H9 (cell line): ENCODE results near the gene ANP32B. TPM values are rescaled to one million over a fixed set of nuclear protein-coding genes. Genes with fewer than 3 reads are reported as not detected.

ENCODE experiments used
- DNase-seq: peaks from one replicate; pipeline ENCODE4 v3.0.0-alpha.2; 2017
- H2AFZ ChIP-seq: one replicate; pipeline ENCODE4 v1.6.1; 2013; ENCODE audit warnings: mild to moderate bottlenecking, low read length, control low read depth, moderate library complexity
- H2AK5ac ChIP-seq: 2 replicates; pipeline ENCODE4 v1.6.1; 2013; ENCODE audit warnings: low read length, control low read depth, mixed read lengths; ENCODE audit not compliant: insufficient read length
- H2BK120ac ChIP-seq: one replicate; pipeline ENCODE4 v1.6.1; 2013; ENCODE audit warnings: low read depth, mild to moderate bottlenecking, low read length, control low read depth, inconsistent platforms; ENCODE audit not compliant: poor library complexity, severe bottlenecking
- H2BK12ac ChIP-seq: 2 replicates; pipeline ENCODE4 v1.6.1; 2013; ENCODE audit warnings: low read length, control low read depth, mixed read lengths, low read depth; ENCODE audit not compliant: insufficient read length
- H2BK15ac ChIP-seq: 2 replicates; pipeline ENCODE4 v1.6.1; 2013; ENCODE audit warnings: low read depth, low read length, control low read depth
- H2BK20ac ChIP-seq: one replicate; pipeline ENCODE4 v1.6.1; 2013; ENCODE audit warnings: low read depth, mild to moderate bottlenecking, low read length, control low read depth, inconsistent platforms; ENCODE audit not compliant: poor library complexity, severe bottlenecking
- H2BK5ac ChIP-seq: 2 replicates; pipeline ENCODE4 v1.6.1; 2013; ENCODE audit warnings: low read length, control low read depth, mixed read lengths; ENCODE audit not compliant: insufficient read length
- H3K14ac ChIP-seq: 2 replicates; pipeline ENCODE4 v1.6.1; 2013; ENCODE audit warnings: low read length, control low read depth; ENCODE audit not compliant: insufficient read depth
- H3K18ac ChIP-seq: 2 replicates; pipeline ENCODE4 v1.6.1; 2013; ENCODE audit warnings: low read depth, mild to moderate bottlenecking, mixed read lengths, low read length, control low read depth; ENCODE audit not compliant: insufficient read length
- H3K23ac ChIP-seq: 2 replicates; pipeline ENCODE4 v1.6.1; 2013; ENCODE audit warnings: low read length, control low read depth, mixed read lengths, low read depth; ENCODE audit not compliant: insufficient read length
- H3K23me2 ChIP-seq: 2 replicates; pipeline ENCODE4 v1.6.1; 2013; ENCODE audit warnings: low read depth, mild to moderate bottlenecking, mixed read lengths, low read length, control low read depth; ENCODE audit not compliant: insufficient read length, poor library complexity, severe bottlenecking
- H3K27ac ChIP-seq: 2 replicates; pipeline ENCODE4 v1.5.1; 2013; ENCODE audit warnings: low read length, control low read depth, mixed read lengths, low read depth; ENCODE audit not compliant: insufficient read length
- H3K27me3 ChIP-seq: 2 replicates; pipeline ENCODE4 v1.6.1; 2013; ENCODE audit warnings: low read length, control low read depth, inconsistent platforms; ENCODE audit not compliant: insufficient read depth
- H3K4ac ChIP-seq: 2 replicates; pipeline ENCODE4 v1.6.1; 2013; ENCODE audit warnings: low read depth, mild to moderate bottlenecking, control low read depth, inconsistent platforms, low read length, moderate library complexity
- H3K4me1 ChIP-seq: 2 replicates; pipeline ENCODE4 v1.6.1; 2013; ENCODE audit warnings: low read length, control low read depth, inconsistent platforms; ENCODE audit not compliant: insufficient read depth
- H3K4me2 ChIP-seq: 2 replicates; pipeline ENCODE4 v1.6.1; 2013; ENCODE audit warnings: low read length, control low read depth, mixed read lengths; ENCODE audit not compliant: insufficient read length, insufficient read depth
- H3K56ac ChIP-seq: 2 replicates; pipeline ENCODE4 v1.6.1; 2013; ENCODE audit warnings: low read depth, mild to moderate bottlenecking, mixed read lengths, low read length, control low read depth; ENCODE audit not compliant: insufficient read length
- H3K79me1 ChIP-seq: 2 replicates; pipeline ENCODE4 v1.6.1; 2013; ENCODE audit warnings: low read depth, mild to moderate bottlenecking, moderate library complexity, low read length, control low read depth, inconsistent platforms; ENCODE audit not compliant: insufficient read depth, poor library complexity, severe bottlenecking
- H3K79me2 ChIP-seq: 2 replicates; pipeline ENCODE4 v1.6.1; 2013; ENCODE audit warnings: low read length, control low read depth, inconsistent platforms; ENCODE audit not compliant: insufficient read depth
- H3K9ac ChIP-seq: 2 replicates; pipeline ENCODE4 v1.6.1; 2013; ENCODE audit warnings: low read length, control low read depth, mixed read lengths; ENCODE audit not compliant: insufficient read length; ENCODE audit errors: extremely low read depth
- H3K9me3 ChIP-seq: one replicate; pipeline ENCODE4 v1.6.1; 2013; ENCODE audit warnings: low read depth, low read length, inconsistent platforms; ENCODE audit not compliant: control insufficient read depth
- H3T11ph ChIP-seq: one replicate; pipeline ENCODE4 v1.6.1; 2013; ENCODE audit warnings: mild to moderate bottlenecking, low read length, control low read depth, inconsistent platforms
- H4K20me1 ChIP-seq: one replicate; pipeline ENCODE4 v1.6.1; 2013; ENCODE audit not compliant: control insufficient read depth, insufficient read length, insufficient read depth
- H4K5ac ChIP-seq: 2 replicates; pipeline ENCODE4 v1.6.1; 2013; ENCODE audit warnings: low read depth, mild to moderate bottlenecking, mixed read lengths, low read length, control low read depth; ENCODE audit not compliant: insufficient read length
- H4K8ac ChIP-seq: replicated peaks from 2 replicates; pipeline ENCODE4 v1.6.1; 2013; ENCODE audit warnings: low read length, control low read depth, mixed read lengths, low read depth; ENCODE audit not compliant: insufficient read length
- H4K91ac ChIP-seq: 2 replicates; pipeline ENCODE4 v1.6.1; 2013; ENCODE audit warnings: low read depth, mild to moderate bottlenecking, moderate library complexity, mixed read lengths, low read length, control low read depth; ENCODE audit not compliant: insufficient read length
- H3K27ac Mint-ChIP-seq, 3 experiments: 2 replicates in 2 of 3; 3 replicates in 1 of 3; pipeline ENCODE4 v1.8.0; 2020 to 2021; ENCODE audit warnings: mixed read lengths in 3 of 3, mild to moderate bottlenecking in 1 of 3, moderate library complexity in 1 of 3
- H3K27me3 Mint-ChIP-seq: 2 replicates; pipeline ENCODE4 v1.8.0; 2021; ENCODE audit warnings: low read depth, mild to moderate bottlenecking, moderate library complexity, mixed read lengths
- H3K36me3 Mint-ChIP-seq, 3 experiments: 2 replicates in 2 of 3; 3 replicates in 1 of 3; pipeline ENCODE4 v1.8.0; 2020 to 2021; ENCODE audit warnings: low read depth in 3 of 3, mixed read lengths in 3 of 3; ENCODE audit not compliant: insufficient read depth in 1 of 3
- H3K4me1 Mint-ChIP-seq, 2 experiments: 2 replicates each; pipeline ENCODE4 v1.8.0; 2020; ENCODE audit warnings: mixed read lengths in 2 of 2
- H3K4me3 Mint-ChIP-seq, 2 experiments: 2 replicates in 1 of 2; 3 replicates in 1 of 2; pipeline ENCODE4 v1.8.0; 2020 to 2021; ENCODE audit warnings: mild to moderate bottlenecking in 2 of 2, mixed read lengths in 2 of 2, moderate library complexity in 1 of 2
- H3K9me3 Mint-ChIP-seq, 2 experiments: 2 replicates in 1 of 2; 3 replicates in 1 of 2; pipeline ENCODE4 v1.8.0; 2020; ENCODE audit warnings: mild to moderate bottlenecking in 2 of 2, mixed read lengths in 2 of 2, moderate library complexity in 1 of 2
- WGBS: extraction: QIAGEN DNeasy Blood & Tissue Kit; methylation state at CpG from one replicate; pipeline ENCODE4 v1.1.7; 2013; ENCODE audit warnings: missing lambda C conversion rate, low lambda C conversion rate, mixed read lengths; ENCODE audit not compliant: insufficient read length; ENCODE audit errors: extremely low coverage; 5-methylcytosine and 5-hydroxymethylcytosine counted together
- total RNA-seq: library from RNA; stranded (reverse); gene quantifications from 2 replicates; pipeline ENCODE4 v1.2.1, GENCODE V29; 2021
- TF ChIP-seq, protein P1 (sequence below): fragments of 200-600 bp; sonication (generic); conservative IDR thresholded peaks from 3 replicates; pipeline ENCODE4 v1.8.0; 2021; ENCODE audit warnings: antibody characterized with exemption, mild to moderate bottlenecking

Gene ANP32B
- total RNA-seq, 1 experiment from 2014 or later = 91.6 TPM

- H3K4me1 Mint-ChIP-seq = no peaks in the 10 kb centered on the region
- Histone ChIP-seq H2AK5ac (no peak overlapping the region), H3K56ac (no peak overlapping the region), H3K23me2 (no peaks in the 10 kb centered on the region), H3K9ac (no peak overlapping the region), H3K27me3 (no peaks in the 10 kb centered on the region), H3K9me3 (no peaks in the 10 kb centered on the region), H2BK20ac (no peak overlapping the region), H4K5ac (no peak overlapping the region), H3T11ph (no peak overlapping the region), H4K20me1 (no peaks in the 10 kb centered on the region), H3K4me1 (no peaks in the 10 kb centered on the region), H3K79me2 (no peaks in the 10 kb centered on the region), H3K4ac (no peak overlapping the region), H3K23ac (no peak overlapping the region), H4K8ac (no peak overlapping the region), H3K79me1 (no peaks in the 10 kb centered on the region), H3K4me2 (no peak overlapping the region), H4K91ac (no peak overlapping the region), H2BK120ac (no peak overlapping the region), H3K27ac (no peak overlapping the region), H3K14ac (no peak overlapping the region), H2BK15ac (no peak overlapping the region), H2AFZ (no peak overlapping the region), H2BK5ac (no peak overlapping the region), H2BK12ac (no peak overlapping the region), H3K18ac (no peak overlapping the region)
- no peaks in the 10 kb centered on the region for H3K9me3 Mint-ChIP-seq
- WGBS = no CpG with 5 or more reads among the region's 5 CpGs
- peaks cover 3 to 43% (median 29%) of the 10 kb centered on the region in 3 experiments; a peak in 6 of 7 replicates for H3K36me3 Mint-ChIP-seq
- H3K27ac Mint-ChIP-seq = no peak overlapping the region
- TF ChIP-seq, protein P1, sequence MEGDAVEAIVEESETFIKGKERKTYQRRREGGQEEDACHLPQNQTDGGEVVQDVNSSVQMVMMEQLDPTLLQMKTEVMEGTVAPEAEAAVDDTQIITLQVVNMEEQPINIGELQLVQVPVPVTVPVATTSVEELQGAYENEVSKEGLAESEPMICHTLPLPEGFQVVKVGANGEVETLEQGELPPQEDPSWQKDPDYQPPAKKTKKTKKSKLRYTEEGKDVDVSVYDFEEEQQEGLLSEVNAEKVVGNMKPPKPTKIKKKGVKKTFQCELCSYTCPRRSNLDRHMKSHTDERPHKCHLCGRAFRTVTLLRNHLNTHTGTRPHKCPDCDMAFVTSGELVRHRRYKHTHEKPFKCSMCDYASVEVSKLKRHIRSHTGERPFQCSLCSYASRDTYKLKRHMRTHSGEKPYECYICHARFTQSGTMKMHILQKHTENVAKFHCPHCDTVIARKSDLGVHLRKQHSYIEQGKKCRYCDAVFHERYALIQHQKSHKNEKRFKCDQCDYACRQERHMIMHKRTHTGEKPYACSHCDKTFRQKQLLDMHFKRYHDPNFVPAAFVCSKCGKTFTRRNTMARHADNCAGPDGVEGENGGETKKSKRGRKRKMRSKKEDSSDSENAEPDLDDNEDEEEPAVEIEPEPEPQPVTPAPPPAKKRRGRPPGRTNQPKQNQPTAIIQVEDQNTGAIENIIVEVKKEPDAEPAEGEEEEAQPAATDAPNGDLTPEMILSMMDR = no peak
- no peak for DNase-seq
- H3K4me3 Mint-ChIP-seq = no peak overlapping the region
- H3K27me3 Mint-ChIP-seq = no peaks in the 10 kb centered on the region
These were observed 35.2 kb downstream of the ANP32B start for GRCh38 chr9:98018347-98018746.
